AG04449 (cell line): Measurements from ENCODE around the gene AP3D1.

ENCODE experiments used
- CTCF ChIA-PET: fragments of 350-600 bp; formaldehyde crosslinking; extraction: SDS; loops from one replicate; lab custom pipeline; 2021; ENCODE audit warnings: antibody characterized with exemption; lab: Yijun Ruan, JAX
- POLR2A ChIA-PET: fragments of 400-600, 350-600 bp; formaldehyde crosslinking; extraction: SDS; loops from one replicate; lab custom pipeline; 2020; ENCODE audit warnings: antibody characterized with exemption, inconsistent platforms; lab: Yijun Ruan, JAX
- DNase-seq: peaks from one replicate; pipeline ENCODE4 v3.0.0-alpha.2; 2010; ENCODE audit warnings: low read depth, low spot score
- H3K4me3 ChIP-seq: 2 replicates; pipeline ENCODE4 v1.5.1; 2011; ENCODE audit warnings: low read depth, mild to moderate bottlenecking, control low read depth, low read length
- TF ChIP-seq, protein P1 (sequence below): IDR thresholded peaks from one replicate; pipeline ENCODE4 v1.5.1; 2011; ENCODE audit warnings: mild to moderate bottlenecking, moderate library complexity, low read length, control low read depth, inconsistent platforms; ENCODE audit not compliant: insufficient read depth; ENCODE audit errors: missing control alignments

The AP3D1 gene

DNA sequence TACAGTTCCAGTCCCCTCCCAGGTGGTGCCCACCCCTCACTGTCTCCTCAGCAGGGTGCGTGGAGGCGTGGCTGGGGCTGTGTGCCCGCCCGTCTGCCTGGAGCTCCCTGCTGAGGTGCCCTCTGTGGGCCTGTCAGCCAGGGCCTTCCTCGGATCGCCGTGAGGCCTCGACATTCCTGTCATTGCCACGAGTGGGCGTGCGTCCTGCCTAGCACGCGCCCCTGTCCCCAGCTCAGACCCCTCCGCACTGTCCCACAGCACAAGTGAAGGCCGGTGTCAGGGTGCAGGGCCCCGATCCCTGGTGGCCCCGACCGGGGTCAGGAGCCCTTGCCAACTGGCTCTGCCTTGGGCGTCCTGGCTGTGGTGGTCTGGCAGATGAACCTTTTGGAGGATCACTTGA is 44.5 kb upstream of the AP3D1 start:
- CTCF ChIA-PET: no interaction called here
- TF ChIP-seq, protein P1, sequence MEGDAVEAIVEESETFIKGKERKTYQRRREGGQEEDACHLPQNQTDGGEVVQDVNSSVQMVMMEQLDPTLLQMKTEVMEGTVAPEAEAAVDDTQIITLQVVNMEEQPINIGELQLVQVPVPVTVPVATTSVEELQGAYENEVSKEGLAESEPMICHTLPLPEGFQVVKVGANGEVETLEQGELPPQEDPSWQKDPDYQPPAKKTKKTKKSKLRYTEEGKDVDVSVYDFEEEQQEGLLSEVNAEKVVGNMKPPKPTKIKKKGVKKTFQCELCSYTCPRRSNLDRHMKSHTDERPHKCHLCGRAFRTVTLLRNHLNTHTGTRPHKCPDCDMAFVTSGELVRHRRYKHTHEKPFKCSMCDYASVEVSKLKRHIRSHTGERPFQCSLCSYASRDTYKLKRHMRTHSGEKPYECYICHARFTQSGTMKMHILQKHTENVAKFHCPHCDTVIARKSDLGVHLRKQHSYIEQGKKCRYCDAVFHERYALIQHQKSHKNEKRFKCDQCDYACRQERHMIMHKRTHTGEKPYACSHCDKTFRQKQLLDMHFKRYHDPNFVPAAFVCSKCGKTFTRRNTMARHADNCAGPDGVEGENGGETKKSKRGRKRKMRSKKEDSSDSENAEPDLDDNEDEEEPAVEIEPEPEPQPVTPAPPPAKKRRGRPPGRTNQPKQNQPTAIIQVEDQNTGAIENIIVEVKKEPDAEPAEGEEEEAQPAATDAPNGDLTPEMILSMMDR: no peak
- POLR2A ChIA-PET: interaction anchor here (1.0 kb wide), 1 partner anchor 32 kb away, joined by 4 read pairs; no protein-coding TSS in a partner anchor
- H3K4me3 ChIP-seq: no peak overlapping the region
- DNase-seq: no peak

- TF ChIP-seq, protein P1: no peak
- POLR2A ChIA-PET: interaction anchor here (1.0 kb wide), 1 partner anchor 33 kb away, joined by 4 read pairs; no protein-coding TSS in a partner anchor
- no peak overlapping the region for H3K4me3 ChIP-seq
- CTCF ChIA-PET: no interaction called here
- DNase-seq: no peak
Measured at GRCh38 chr19:2195361-2195760, 44.0 kb upstream of the AP3D1 start.

DNA sequence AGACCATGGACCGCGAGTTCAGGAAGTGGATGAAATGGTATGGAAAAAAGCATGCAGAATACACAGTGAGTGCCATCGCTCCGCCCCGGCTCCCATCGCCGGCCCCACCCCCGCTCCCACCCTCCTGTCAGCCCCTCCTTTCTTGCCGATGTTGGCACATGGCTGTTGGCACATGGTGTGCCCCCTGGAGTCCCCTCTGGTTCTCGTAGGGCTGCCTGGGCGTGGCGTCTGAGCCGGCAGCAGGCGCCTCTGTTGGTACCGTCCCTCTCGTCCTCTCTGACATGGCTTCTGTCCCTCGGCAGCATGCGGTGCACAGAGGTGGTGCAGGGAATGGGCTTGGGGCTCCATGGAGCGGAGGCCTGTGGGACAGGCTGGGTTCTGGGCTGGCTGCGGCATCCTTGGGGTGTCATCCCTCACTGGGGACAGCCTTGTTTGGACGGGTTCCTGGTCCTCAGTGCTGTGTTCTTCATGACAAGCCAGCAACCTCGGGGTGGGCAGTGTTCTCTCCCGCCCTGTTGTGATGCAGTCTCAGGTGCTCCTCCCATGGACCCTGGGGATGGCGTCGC is 43.2 kb upstream of the AP3D1 start:
- CTCF ChIA-PET: no interaction called here
- POLR2A ChIA-PET: no interaction called here
- H3K4me3 ChIP-seq: no peak overlapping the region
- TF ChIP-seq, protein P1: no peak
- no peak for DNase-seq

DNA sequence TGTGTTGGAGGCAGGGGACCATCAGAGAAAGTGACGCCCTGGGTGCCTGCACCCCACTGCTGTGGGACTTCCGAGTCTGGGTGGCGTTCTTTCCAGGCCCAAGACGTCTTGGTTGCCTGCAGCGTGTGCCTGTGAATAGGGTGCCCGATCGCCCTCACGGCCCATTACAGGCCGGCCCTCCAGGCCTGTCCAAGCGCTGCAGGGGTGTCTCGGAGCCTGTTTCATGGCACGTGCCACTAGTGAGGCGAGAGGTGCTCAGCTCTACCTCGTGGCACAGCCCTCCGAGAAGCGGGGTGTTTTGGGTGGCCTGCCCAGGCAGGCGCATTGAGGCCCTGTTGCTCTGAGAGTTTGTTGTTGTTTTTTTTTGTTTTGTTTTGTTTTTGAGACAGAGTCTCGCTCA is 42.4 kb upstream of the AP3D1 start:
- ChIA-PET POLR2A (no interaction called here), CTCF (no interaction called here)
- no peak for DNase-seq
- TF ChIP-seq, protein P1: no peak
- H3K4me3 ChIP-seq: no peak overlapping the region

GRCh38 chr19:2192862-2193261 is 41.5 kb upstream of the AP3D1 start:
- no peak for DNase-seq
- CTCF ChIA-PET: interaction anchor here (0.9 kb wide), 1 partner anchor 43 kb away, joined by 3 read pairs; the partner anchor contains the start of gene PLEKHJ1
- TF ChIP-seq, protein P1: no peak
- no peak overlapping the region for H3K4me3 ChIP-seq
- POLR2A ChIA-PET: no interaction called here

DNA sequence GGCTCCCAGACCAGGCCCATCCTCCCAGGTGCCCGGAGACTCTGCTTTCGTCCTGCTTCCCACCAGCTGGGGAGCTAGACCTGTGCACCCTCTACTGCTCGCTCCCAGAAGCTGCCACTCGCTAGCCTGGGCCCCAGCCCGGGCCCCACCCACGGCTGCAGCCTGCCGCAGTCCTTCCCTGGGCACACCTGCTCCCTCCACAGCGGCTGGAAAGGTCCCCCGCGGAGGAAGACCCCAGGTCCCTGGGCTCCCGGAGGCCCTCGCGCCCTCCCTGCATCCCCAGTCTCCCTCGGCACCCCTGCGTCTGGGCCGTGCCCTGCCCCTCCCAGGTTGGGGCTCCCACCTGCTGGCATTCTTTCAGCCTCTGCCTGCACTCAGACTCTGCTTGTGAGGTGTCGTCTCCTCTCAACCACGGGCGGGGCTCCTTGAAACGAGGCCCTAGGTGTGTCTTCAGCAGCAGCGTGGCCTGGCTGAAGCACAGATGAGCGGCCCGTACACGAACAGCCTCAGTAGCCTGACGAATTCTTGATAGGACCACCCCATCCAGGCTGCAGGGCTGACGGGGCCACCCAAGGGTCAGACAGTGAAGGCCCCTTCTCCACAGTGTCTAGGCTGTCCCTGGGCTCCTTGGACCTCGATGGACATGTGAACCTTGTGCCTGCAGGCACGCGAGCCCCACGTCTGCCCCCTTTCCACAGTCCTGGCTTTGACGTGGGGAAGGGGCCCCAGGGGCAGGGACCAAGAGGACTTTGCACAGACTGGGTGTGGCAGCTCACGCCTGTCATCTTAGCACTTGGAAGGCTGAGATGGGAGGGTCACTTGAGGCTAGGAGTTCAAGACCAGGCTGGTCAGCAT is 40.3 kb upstream of the AP3D1 start:
- no peak for DNase-seq
- ChIA-PET POLR2A (no interaction called here), CTCF (interaction anchor here (0.9 kb wide), 1 partner anchor 44 kb away, joined by 3 read pairs; the partner anchor contains the start of gene PLEKHJ1)
- no peak overlapping the region for H3K4me3 ChIP-seq
- TF ChIP-seq, protein P1: no peak
